GM19452 (cell line): ENCODE results near the gene ZNF548.

ENCODE experiments used
- ATAC-seq: cut with Tn5 transposase; IDR thresholded peaks from one replicate; pipeline ENCODE4 v1.9.1; 2021; ENCODE audit not compliant: unreplicated experiment

ZNF548 gene

DNA sequence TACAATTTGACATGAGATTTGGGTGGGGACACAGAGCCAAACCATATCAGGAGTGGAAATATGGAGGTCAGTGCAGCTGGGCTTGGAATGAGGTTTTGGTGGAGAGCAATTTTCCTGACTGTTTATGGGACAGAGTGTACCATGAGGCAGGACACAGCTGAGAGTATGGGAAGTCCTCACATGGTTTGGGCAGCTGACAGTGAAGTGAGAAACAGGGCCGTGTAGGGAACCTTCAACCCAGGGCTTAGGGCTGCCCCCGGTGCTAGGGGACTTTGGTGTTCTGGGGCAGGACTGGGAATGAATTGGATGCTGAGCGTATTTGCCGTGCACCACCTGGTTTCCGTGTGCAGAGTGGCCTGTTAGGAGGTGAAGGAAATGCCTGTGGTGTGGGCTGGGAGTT, 6.1 kb downstream of the ZNF548 start:
- no peak for ATAC-seq

DNA sequence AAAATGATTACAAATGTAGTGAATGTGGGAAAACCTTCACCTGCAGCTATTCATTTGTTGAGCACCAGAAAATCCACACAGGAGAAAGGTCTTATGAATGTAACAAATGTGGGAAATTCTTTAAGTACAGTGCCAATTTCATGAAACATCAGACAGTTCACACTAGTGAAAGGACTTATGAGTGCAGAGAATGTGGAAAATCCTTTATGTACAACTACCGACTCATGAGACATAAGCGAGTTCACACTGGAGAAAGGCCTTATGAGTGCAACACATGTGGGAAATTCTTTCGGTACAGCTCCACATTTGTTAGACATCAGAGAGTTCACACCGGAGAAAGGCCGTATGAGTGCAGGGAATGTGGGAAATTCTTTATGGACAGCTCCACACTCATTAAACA, 9.2 kb downstream of the ZNF548 start:
- ATAC-seq = no peak

DNA sequence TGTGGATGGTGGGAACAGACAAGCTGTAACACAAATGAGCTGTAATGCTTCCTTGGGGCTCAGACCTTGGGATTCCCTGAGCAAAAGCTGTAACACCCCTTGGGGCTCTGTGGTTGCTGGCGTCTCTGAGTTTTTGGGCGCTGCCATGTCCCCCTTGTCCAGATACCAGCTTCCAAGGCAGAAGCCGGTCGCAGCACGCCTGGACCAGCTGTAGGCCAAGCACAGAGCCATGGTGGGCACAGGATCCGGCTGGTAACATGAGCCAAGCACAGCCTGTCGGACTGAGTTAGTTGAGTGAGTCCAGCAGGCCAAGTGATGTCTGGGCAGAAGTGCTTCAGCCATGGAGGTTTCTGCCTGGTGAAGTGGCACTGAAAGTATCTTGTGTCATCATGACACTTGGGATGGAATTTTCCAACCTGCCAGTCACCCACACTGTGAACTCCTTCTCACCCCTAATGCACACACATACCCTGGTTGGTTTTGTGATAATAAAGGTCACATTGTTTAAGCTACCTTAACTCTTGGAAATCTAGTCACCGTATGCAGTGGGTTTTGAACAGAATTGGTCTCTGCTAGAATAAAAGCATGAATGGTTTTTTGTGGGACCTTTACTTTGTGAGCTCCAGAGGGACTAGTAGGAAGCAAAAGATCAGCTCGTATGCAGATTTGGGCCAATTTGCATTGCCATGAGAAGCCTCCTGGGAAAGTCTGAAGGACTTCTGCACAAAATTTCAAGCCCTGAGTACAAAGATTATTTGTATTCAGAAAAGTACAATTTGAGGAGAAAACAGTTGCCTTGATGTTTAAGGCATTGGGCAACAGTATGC, 14.3 kb downstream of the ZNF548 start:
- ATAC-seq = no peak

DNA sequence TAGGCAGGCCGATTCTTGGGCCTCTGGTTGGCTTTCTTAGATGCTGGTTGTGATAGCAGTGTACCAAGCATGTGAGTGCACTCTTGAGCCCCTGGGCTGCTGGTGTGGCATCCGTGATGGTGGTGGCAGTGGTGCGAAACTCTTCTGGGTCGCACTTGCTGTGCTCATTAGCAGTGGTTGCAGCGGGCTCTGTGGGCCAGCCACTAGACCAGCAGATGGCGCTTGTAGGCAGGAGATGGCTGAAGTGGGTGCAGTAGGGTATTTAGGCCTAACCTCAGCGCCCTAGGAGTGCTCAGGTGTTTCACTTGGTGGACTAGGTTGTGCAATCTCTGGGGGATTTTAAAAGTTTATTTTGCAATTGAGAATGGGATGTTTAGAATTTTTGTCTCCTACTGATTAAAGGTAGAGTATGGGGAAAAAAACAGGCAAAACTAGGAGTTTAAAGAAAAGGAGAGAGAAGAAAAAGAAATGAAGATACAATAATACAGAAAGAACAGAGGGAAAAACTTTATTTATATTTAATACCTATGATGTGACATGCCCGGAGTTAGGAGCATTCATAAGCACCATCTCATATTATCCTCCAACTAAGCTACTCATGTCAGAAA, 17.0 kb downstream of the ZNF548 start:
- ATAC-seq = no peak

DNA sequence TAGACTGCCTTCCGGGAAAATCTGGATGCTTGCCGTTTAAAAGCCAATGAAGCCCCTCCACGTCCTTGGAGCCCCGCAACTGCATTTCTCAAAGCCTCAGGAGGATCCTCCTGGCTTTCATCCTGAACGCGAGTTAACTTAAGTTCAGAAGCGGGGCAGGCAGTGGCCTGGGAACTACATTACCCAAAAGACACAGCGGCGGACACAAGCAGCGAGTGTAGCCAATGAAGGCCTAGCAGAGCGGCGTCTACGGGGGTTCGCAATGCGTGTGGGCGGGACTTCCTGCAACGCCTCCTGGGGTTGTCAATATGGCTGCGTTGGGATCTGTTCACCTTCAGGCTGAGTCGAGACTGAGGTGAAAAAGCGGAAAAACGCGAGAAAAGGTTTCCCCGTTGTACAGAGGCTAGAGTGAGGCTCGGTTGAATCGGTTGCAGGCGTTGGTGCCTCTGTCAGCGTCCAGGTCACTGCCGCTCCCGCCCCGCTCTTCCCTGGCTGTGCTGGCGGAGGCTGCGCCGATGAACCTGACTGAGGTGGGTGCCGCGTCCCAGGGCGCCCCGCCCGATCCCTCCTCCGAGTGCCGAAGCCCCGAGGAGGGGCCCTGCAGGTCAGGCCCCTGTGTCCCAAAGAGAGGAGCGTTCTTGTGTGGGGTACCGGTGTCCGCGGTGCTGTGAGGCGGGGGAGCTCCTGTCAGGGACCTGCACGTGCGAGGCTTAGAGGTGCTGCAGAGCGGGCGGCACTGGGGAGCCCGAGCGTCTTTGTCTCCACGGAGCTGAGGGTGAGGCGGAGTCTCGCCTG, 21.4 kb downstream of the ZNF548 start, which contains the start of gene ZNF17:
ZNF17 (plus strand) TSS at position 285 of the 795 bp plus-strand sequence. CDS start 2,455 bp downstream, outside the sequence.
- peak; percentile 98 for ATAC-seq

DNA sequence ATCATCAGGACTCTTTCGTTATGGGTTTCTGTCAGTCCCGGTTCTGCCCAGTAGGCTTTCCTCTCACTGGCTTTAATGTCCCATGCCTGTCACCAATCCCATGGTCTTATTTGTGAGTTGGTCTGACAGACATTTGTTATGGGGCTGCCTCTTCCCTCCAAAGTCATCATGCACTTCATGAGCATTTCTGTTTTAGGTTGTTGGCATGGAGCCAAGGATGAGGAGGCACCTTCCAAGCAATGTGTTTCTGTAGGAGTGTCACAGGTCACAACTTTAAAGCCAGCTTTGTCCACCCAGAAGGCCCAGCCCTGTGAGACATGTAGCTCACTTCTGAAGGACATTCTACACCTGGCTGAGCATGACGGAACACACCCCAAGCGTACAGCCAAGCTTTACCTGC, 29.8 kb downstream of the ZNF548 start:
- ATAC-seq = no peak

DNA sequence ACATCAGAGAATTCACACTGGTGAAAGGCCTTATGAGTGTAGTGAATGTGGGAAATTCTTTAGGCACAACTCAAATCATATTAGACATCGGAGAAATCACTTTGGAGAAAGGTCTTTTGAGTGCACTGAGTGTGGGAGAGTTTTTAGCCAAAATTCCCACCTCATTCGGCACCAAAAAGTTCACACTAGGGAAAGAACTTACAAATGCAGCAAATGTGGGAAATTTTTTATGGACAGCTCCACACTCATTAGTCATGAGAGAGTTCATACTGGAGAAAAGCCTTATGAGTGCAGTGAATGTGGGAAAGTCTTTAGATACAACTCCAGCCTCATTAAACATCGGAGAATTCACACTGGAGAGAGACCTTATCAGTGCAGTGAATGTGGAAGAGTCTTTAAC, 31.4 kb downstream of the ZNF548 start:
- ATAC-seq = no peak

DNA sequence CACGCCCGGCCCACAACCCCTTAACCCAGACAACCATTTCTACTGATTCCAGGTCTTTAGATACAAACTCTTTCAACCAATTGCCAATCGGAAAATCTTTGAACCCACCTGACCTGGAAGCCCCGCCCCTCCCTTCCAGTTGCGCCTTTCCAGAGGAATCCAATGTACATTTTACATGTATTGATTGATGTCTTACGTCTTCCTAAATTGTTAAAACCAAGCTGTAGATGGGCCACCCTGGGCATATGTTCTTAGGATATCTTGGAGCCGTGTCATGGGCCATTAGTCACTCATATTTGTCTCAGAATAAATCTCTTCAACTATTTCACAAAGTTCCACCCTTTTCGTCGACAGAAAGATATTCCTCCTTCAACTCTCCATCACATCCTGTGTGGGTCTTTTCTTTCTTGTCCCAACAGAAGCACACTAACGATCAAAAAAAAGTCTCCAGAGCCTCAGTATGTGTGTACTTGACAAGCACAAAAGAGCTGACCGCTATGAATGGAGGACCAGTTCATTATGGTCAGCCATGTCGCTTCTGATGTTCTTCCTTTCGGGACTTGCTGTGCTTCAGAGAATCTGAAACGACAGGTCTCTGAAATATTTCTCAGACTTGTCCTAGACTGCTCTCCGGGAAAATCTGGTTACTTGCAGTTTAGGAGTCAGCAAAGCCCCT, 44.9 kb downstream of the ZNF548 start:
- peak; percentile 11 for ATAC-seq

DNA sequence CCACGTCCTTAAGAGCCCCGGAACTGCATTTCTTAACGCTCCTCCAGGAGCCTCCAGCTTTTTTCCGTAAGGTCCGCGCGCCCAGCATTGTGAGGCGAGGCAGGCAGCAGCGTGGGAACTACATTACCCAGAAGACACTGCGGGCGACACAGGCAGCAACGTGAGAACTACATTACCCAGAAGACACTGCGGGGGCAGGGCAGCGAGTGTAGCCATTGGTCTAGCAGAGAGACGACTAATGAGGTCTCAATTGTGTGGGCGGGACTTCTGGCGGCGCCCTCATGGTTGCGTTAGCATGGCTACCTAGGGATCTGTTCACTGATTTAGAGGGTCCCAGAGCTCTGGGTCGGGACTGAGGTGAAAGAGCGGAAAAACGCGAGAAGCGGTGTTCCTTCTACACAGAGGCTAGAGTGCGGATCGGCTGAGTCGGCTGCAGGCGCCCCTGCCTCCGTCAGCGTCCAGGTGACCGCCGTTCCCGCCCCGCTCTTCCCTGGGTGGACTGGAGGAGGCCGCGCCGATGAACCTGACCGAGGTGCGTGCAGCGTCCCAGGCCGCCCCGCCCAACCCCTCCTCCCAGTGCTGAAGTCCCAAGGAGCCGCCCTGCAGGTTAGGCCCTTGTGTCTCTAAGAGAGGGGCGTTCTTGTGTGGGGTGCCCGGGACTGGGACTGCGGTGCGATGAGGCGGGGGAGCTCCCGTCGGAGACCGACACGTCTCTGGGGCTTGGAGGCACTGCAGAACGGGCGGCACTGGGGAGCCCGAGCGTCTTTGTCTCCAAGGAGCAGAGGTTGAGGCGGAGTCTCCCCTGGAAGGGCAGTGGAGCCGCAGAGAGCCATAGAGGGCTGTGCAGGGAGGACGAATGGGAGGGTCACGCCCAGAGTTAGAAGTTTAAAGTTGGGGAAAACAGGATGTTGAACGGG, 45.7 kb downstream of the ZNF548 start, which contains the start of gene ZNF749:
ZNF749 (plus strand) TSS at position 264 of the 917 bp plus-strand sequence; CDS start at position 518, 254 bp downstream.
- peak; percentile 95 for ATAC-seq

DNA sequence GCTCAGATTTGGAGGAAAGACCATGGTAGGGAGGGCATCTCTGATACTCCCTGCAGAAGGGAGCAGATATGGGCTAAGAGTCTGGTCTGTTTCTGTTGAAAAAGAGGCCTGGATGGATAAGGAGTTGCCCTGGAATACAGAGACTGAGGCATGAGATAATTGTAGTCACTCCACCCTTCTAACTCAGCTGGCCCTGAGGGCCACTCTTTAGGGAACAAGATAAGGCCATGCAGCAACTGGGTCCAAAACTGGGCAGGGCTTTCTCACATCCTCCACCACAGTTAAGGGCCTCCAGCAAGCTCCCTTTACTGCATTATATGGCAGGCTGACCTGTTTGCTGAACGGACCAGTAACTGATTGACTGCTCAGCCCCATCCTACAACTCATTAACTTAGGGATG, 46.8 kb downstream of the ZNF548 start:
- no peak for ATAC-seq

DNA sequence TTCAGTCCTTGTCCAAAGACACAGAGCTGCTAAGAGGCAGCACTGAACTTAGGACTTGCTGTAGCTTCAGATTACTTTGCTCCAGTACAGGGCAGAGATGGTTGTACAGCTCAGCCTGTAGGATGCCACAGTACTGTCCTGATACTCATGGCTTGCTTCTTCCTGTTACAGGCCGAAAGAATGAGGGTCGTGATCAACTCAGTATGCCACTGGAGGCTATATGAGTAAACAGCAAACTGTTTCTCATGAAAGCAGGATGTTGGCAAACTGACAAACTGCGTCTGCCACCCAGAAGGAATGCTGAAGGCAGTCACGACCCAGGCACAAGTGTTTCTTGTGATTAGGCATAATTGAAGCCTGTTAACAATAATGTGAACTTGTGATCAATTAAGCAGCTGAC, 48.3 kb downstream of the ZNF548 start:
- no peak for ATAC-seq

DNA sequence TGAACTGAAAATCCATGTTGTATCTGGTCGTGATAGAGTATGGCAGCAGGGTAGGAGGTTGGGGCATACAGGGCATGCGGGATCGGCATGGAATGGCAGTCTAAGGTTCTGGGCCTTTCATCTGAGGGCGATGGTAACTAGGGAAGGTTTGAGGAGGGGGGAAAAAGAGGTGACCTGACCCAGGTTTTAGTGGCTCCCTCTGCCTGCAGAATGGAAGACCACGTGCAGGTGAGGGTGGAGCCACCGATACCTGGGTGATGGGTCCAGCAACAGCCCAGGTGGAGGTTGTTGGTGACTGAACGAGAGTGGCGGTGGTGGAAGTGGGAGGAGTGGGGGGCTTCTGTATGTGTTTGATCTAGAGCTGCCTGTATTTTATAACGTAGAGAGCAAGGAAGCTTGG, 49.3 kb downstream of the ZNF548 start:
- ATAC-seq = no peak

DNA sequence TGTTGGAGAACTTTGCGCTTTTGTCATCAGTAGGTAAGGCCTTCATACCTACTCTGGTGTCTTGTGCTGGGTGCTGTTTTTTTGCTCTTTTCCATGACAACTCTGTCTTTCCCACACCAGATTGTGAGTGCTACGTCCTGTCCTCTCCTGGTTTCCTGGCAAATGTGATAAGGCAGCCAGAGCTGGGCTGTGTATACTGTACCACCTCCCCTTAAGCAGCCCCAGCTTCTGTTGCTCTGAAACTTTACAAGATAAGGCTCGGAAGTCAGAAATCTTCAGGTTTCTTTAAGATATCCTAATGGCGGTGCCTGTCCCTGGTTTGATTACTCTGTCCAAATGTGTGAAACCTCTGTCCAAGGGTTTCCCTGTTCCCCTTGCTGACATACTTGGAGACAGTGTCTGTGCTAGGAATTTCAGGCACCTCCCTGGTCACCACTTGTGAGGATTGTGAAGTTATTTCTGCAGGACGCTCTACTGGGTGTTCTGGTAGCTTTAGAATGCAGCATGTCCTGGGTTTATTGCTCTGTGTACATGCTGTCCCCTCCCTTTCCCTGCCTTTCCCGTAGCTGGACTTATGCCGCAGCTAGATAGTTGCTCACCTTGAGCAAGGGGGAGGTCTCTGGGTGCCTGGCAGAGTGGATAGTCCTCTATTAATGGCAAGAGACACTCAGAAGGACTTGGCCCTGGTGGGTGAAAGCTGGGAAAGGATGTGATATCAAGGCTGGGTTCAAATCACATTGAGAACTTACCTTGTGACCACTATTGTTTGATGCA, 52.5 kb downstream of the ZNF548 start:
- no peak for ATAC-seq

DNA sequence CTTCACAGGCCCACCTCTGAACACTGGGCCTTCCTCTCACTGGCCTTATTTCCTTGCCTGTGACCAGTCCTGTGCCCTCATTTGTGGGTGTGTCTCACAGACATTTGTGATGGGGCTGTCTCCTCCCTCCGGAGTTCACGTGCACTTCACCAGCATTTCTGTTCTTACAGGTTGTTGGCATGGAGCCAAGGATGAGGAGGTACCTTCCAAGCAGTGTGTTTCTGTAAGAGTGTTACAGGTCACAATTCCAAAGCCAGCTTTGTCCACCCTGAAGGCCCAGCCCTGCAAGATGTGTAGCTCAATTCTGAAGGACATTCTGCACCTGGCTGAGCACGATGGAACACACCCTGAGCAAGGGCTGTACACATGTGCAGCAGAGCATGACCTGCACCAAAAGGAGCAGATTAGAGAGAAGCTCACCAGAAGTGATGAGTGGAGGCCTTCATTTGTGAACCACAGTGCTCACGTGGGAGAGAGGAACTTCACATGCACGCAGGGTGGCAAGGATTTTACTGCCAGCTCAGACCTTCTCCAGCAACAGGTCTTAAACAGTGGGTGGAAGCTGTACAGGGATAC, 53.6 kb downstream of the ZNF548 start:
- ATAC-seq = no peak

DNA sequence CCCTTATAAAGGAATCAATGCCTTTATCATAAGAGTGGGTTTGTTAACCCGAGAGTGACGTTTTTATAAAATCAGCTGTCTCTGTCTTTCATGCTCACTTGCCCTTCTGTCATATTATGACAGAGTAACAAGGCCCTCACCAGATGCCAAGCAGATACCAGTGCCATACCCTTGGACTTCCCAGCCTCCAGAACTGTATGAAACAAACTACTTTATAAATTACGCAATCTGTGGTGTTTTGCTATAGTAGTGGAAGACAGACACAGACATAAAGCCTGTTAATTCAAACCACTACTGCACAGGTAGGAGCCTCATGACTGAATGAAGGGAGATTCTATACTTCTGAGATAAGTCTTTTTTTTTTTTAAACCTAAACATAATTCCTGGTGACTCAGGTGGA, 62.7 kb downstream of the ZNF548 start:
- no peak for ATAC-seq
